Astrocyte (in vitro differentiated cells and primary cell): ENCODE results near the gene PXMP4. TPM values are rescaled to one million over a fixed set of nuclear protein-coding genes. Genes with fewer than 3 reads are reported as not detected.
A peak's percentile ranks its signal among the peaks of the same experiment; 100 is the strongest.

Source experiments
- DNase-seq: peaks from one replicate; pipeline ENCODE4 v3.0.0-alpha.2; 2010; ENCODE audit warnings: low read depth
- FAIRE-seq: peaks from 2 replicates; lab custom pipeline; 2011; peaks lifted over from hg19 to GRCh38; lab: Jason Lieb, UNC
- H2AFZ ChIP-seq: 2 replicates; pipeline ENCODE4 v1.6.0; 2012; ENCODE audit warnings: low read depth, low read length, inconsistent platforms
- H3K27ac ChIP-seq: 2 replicates; pipeline ENCODE4 v1.5.1; 2011; ENCODE audit warnings: low read depth, low read length, inconsistent platforms
- H3K27me3 ChIP-seq: 2 replicates; pipeline ENCODE4 v1.6.0; 2011; ENCODE audit warnings: low read length, inconsistent platforms; ENCODE audit not compliant: insufficient read depth
- H3K36me3 ChIP-seq: 2 replicates; pipeline ENCODE4 v1.5.1; 2011; ENCODE audit warnings: low read length, inconsistent platforms; ENCODE audit not compliant: insufficient read depth
- H3K4me1 ChIP-seq: 2 replicates; pipeline ENCODE4 v1.5.1; 2011; ENCODE audit warnings: low read length, inconsistent platforms; ENCODE audit not compliant: insufficient read depth
- H3K4me2 ChIP-seq: 2 replicates; pipeline ENCODE4 v1.6.0; 2012; ENCODE audit warnings: low read length, inconsistent platforms
- H3K4me3 ChIP-seq: 2 replicates; pipeline ENCODE4 v1.5.1; 2011; ENCODE audit warnings: low read depth, mild to moderate bottlenecking, low read length, inconsistent platforms; ENCODE audit not compliant: insufficient read depth
- H3K79me2 ChIP-seq: 2 replicates; pipeline ENCODE4 v1.6.0; 2012; ENCODE audit warnings: mild to moderate bottlenecking, low read length, inconsistent platforms; ENCODE audit not compliant: insufficient read depth
- H3K9ac ChIP-seq: 2 replicates; pipeline ENCODE4 v1.6.0; 2012; ENCODE audit warnings: mild to moderate bottlenecking, low read length, inconsistent platforms
- H3K9me3 ChIP-seq: 2 replicates; pipeline ENCODE4 v1.5.1; 2012; ENCODE audit warnings: low read depth, mild to moderate bottlenecking, low read length, inconsistent platforms; ENCODE audit not compliant: insufficient read depth
- H4K20me1 ChIP-seq: 2 replicates; pipeline ENCODE4 v1.6.0; 2012; ENCODE audit warnings: low read length, inconsistent platforms; ENCODE audit not compliant: insufficient read depth
- H3K27ac Mint-ChIP-seq: one replicate; pipeline ENCODE4 v1.8.0; 2021; ENCODE audit warnings: mild to moderate bottlenecking, mixed read lengths; ENCODE audit not compliant: unreplicated experiment
- H3K27me3 Mint-ChIP-seq: one replicate; pipeline ENCODE4 v1.8.0; 2021; ENCODE audit warnings: low read depth, mixed read lengths; ENCODE audit not compliant: unreplicated experiment
- H3K36me3 Mint-ChIP-seq: one replicate; pipeline ENCODE4 v1.8.0; 2021; ENCODE audit warnings: low read depth, mixed read lengths; ENCODE audit not compliant: unreplicated experiment
- H3K4me1 Mint-ChIP-seq: one replicate; pipeline ENCODE4 v1.8.0; 2021; ENCODE audit warnings: low read depth, mixed read lengths; ENCODE audit not compliant: unreplicated experiment
- H3K4me3 Mint-ChIP-seq: one replicate; pipeline ENCODE4 v1.8.0; 2021; ENCODE audit warnings: mild to moderate bottlenecking, moderate library complexity, mixed read lengths; ENCODE audit not compliant: unreplicated experiment
- H3K9me3 Mint-ChIP-seq: one replicate; pipeline ENCODE4 v1.8.0; 2021; ENCODE audit warnings: mild to moderate bottlenecking, mixed read lengths; ENCODE audit not compliant: unreplicated experiment
- CTCF ChIP-seq: IDR thresholded peaks from 2 replicates; pipeline ENCODE4 v1.5.1; 2011; ENCODE audit warnings: low read depth, mild to moderate bottlenecking, inconsistent platforms, low read length, moderate library complexity; ENCODE audit not compliant: insufficient read depth
- EZH2 ChIP-seq: IDR thresholded peaks from 2 replicates; pipeline ENCODE4 v1.6.1; 2012; ENCODE audit warnings: mild to moderate bottlenecking, low read length, inconsistent platforms; ENCODE audit not compliant: insufficient read depth
- total RNA-seq: library from RNA; stranded (reverse); gene quantifications from 2 replicates; pipeline ENCODE4 v1.2.1, GENCODE V29; 2021

Gene PXMP4
- total RNA-seq, 1 donor from 2014 or later: 1.1 TPM

- no peak for DNase-seq
- Histone ChIP-seq H4K20me1 (peaks cover 35% of the 10 kb centered on the region), H3K4me1 (peaks cover 29% of the 10 kb centered on the region), H2AFZ (no peak overlapping the region), H3K4me3 (no peak overlapping the region), H3K27me3 (no peaks in the 10 kb centered on the region), H3K27ac (no peak overlapping the region), H3K9ac (no peak overlapping the region), H3K4me2 (no peak overlapping the region), H3K9me3 (no peaks in the 10 kb centered on the region), H3K79me2 (peaks cover 2% of the 10 kb centered on the region), H3K36me3 (no peaks in the 10 kb centered on the region)
- H3K9me3 Mint-ChIP-seq: no peaks in the 10 kb centered on the region
- peaks cover 9% of the 10 kb centered on the region for H3K27me3 Mint-ChIP-seq
- H3K4me3 Mint-ChIP-seq: no peak overlapping the region
- H3K4me1 Mint-ChIP-seq: peaks cover 3% of the 10 kb centered on the region
- FAIRE-seq: no peak
- peaks cover 10% of the 10 kb centered on the region for H3K36me3 Mint-ChIP-seq
- no peak overlapping the region for H3K27ac Mint-ChIP-seq
- TF ChIP-seq EZH2: no peak
- no peak for TF ChIP-seq CTCF
Observed at GRCh38 chr20:33676121-33676520, 44.0 kb downstream of the PXMP4 start.

- Mint-ChIP-seq H3K36me3 (peaks cover 13% of the 10 kb centered on the region), H3K27ac (no peak overlapping the region), H3K4me1 (peaks cover 3% of the 10 kb centered on the region), H3K4me3 (peak overlapping the region; percentile 78), H3K27me3 (peaks cover 7% of the 10 kb centered on the region), H3K9me3 (no peaks in the 10 kb centered on the region)
- no peaks in the 10 kb centered on the region for H3K36me3 ChIP-seq
- peaks cover 29% of the 10 kb centered on the region for H4K20me1 ChIP-seq
- peaks cover 34% of the 10 kb centered on the region for H3K4me1 ChIP-seq
- no peak overlapping the region for H3K27ac ChIP-seq
- H3K9me3 ChIP-seq: no peaks in the 10 kb centered on the region
- H2AFZ ChIP-seq: peak overlapping the region; percentile 92
- H3K4me2 ChIP-seq: peak overlapping the region; percentile 99
- FAIRE-seq (no peak), DNase-seq (no peak)
- peak overlapping the region; percentile 65 for H3K4me3 ChIP-seq
- H3K27me3 ChIP-seq: no peaks in the 10 kb centered on the region
- H3K9ac ChIP-seq: peak overlapping the region; percentile 78
- H3K79me2 ChIP-seq: peaks cover 2% of the 10 kb centered on the region
- no peak for TF ChIP-seq EZH2
- no peak for TF ChIP-seq CTCF
Observed at GRCh38 chr20:33675136-33675959, 44.8 kb downstream of the PXMP4 start.
